Glutamatergic neuron (in vitro differentiated cells): ENCODE data around the gene FUBP3. TPM values are rescaled to one million over a fixed set of nuclear protein-coding genes. Genes with fewer than 3 reads are reported as not detected.

Experiments
- DNase-seq: peaks from one replicate; pipeline ENCODE4 v3.0.0; 2022
- H3K27ac Mint-ChIP-seq: one replicate; pipeline ENCODE4 v1.8.0; 2020; ENCODE audit warnings: mild to moderate bottlenecking, mixed read lengths, inconsistent platforms; ENCODE audit not compliant: unreplicated experiment
- H3K27me3 Mint-ChIP-seq: one replicate; pipeline ENCODE4 v1.8.0; 2020; ENCODE audit warnings: mild to moderate bottlenecking, moderate library complexity, mixed read lengths, inconsistent platforms; ENCODE audit not compliant: unreplicated experiment
- H3K36me3 Mint-ChIP-seq: one replicate; pipeline ENCODE4 v1.8.0; 2020; ENCODE audit warnings: mild to moderate bottlenecking, mixed read lengths, inconsistent platforms; ENCODE audit not compliant: unreplicated experiment
- H3K4me1 Mint-ChIP-seq: one replicate; pipeline ENCODE4 v1.8.0; 2020; ENCODE audit warnings: mild to moderate bottlenecking, low read depth, mixed read lengths, inconsistent platforms; ENCODE audit not compliant: unreplicated experiment
- H3K4me3 Mint-ChIP-seq: one replicate; pipeline ENCODE4 v1.8.0; 2020; ENCODE audit warnings: mild to moderate bottlenecking, mixed read lengths, inconsistent platforms; ENCODE audit not compliant: unreplicated experiment
- H3K9me3 Mint-ChIP-seq: one replicate; pipeline ENCODE4 v1.8.0; 2020; ENCODE audit warnings: mild to moderate bottlenecking, moderate library complexity, mixed read lengths, inconsistent platforms; ENCODE audit not compliant: unreplicated experiment
- CTCF ChIP-seq: fragments of 200-600 bp; sonication (generic); IDR thresholded peaks from one replicate; pipeline ENCODE4 v1.5.0; 2021; ENCODE audit not compliant: partially characterized antibody, unreplicated experiment
- total RNA-seq: library from RNA; stranded (reverse); fragmentation: NEBNext Ultra II Directional; extraction: Animal tissue kit (Norgen Biotek cat#: 25700); gene quantifications from one replicate; pipeline ENCODE4 v1.2.1, GENCODE V29; 2021; ENCODE audit not compliant: unreplicated experiment

FUBP3 gene
- total RNA-seq, 1 donor from 2014 or later, result 76.8 TPM

- no peak for DNase-seq
- H3K36me3 Mint-ChIP-seq, result no peaks in the 10 kb centered on the region
- no peak overlapping the region for H3K27ac Mint-ChIP-seq
- peaks cover 2% of the 10 kb centered on the region for H3K9me3 Mint-ChIP-seq
- H3K4me3 Mint-ChIP-seq, result no peak overlapping the region
- peaks cover 17% of the 10 kb centered on the region for H3K4me1 Mint-ChIP-seq
- H3K27me3 Mint-ChIP-seq, result peaks cover 5% of the 10 kb centered on the region
- no peak for TF ChIP-seq CTCF
Observed at GRCh38 chr9:130541533-130541932, 37.8 kb upstream of the FUBP3 start.

- H3K4me3 Mint-ChIP-seq, result no peak overlapping the region
- H3K4me1 Mint-ChIP-seq, result peaks cover 15% of the 10 kb centered on the region
- TF ChIP-seq CTCF, result no peak
- no peak overlapping the region for H3K27ac Mint-ChIP-seq
- peaks cover 5% of the 10 kb centered on the region for H3K27me3 Mint-ChIP-seq
- H3K9me3 Mint-ChIP-seq, result no peaks in the 10 kb centered on the region
- DNase-seq, result no peak
- no peaks in the 10 kb centered on the region for H3K36me3 Mint-ChIP-seq
Observed at GRCh38 chr9:130542038-130542437, 37.3 kb upstream of the FUBP3 start.

- Mint-ChIP-seq H3K4me1 (peaks cover 15% of the 10 kb centered on the region), H3K9me3 (no peaks in the 10 kb centered on the region), H3K27ac (no peak overlapping the region), H3K27me3 (peaks cover 5% of the 10 kb centered on the region), H3K4me3 (no peak overlapping the region), H3K36me3 (no peaks in the 10 kb centered on the region)
- TF ChIP-seq CTCF, result no peak
- DNase-seq, result no peak
Observed at GRCh38 chr9:130542457-130543228, 36.7 kb upstream of the FUBP3 start.

- DNase-seq, result no peak
- no peak for TF ChIP-seq CTCF
Observed at GRCh38 chr9:130543368-130543767, 36.0 kb upstream of the FUBP3 start.

GRCh38 chr9:130543859-130544258, 35.5 kb upstream of the FUBP3 start:
- Mint-ChIP-seq H3K36me3 (no peaks in the 10 kb centered on the region), H3K9me3 (no peaks in the 10 kb centered on the region), H3K27ac (no peak overlapping the region), H3K27me3 (peaks cover 2% of the 10 kb centered on the region), H3K4me1 (peaks cover 8% of the 10 kb centered on the region), H3K4me3 (no peak overlapping the region)
- DNase-seq, result no peak
- TF ChIP-seq CTCF, result no peak

More at GRCh38 chr9:130543368-130543767, 36.0 kb upstream of the FUBP3 start:
- no peak overlapping the region for H3K4me3 Mint-ChIP-seq
- H3K9me3 Mint-ChIP-seq, result no peaks in the 10 kb centered on the region
- no peaks in the 10 kb centered on the region for H3K36me3 Mint-ChIP-seq
- peaks cover 5% of the 10 kb centered on the region for H3K27me3 Mint-ChIP-seq
- peaks cover 13% of the 10 kb centered on the region for H3K4me1 Mint-ChIP-seq
- H3K27ac Mint-ChIP-seq, result peak overlapping the region; percentile 46
